Measurements from ENCODE around the gene CACNA2D3. TPM values are rescaled to one million over a fixed set of nuclear protein-coding genes. Genes with fewer than 3 reads are reported as not detected.

The CACNA2D3 gene
- total and polyA plus RNA-seq, 12 donors = 0.26 to 13.7 (median 2.8) TPM; not detected in 1

- H3K27me3 ChIP-seq = no peaks in the 10 kb centered on the region
- no peak for TF ChIP-seq POLR2A (IDR thresholded peaks at IDR 0.05)
- TF ChIP-seq CTCF (IDR thresholded peaks at IDR 0.05) = no peak
- no peak overlapping the region for H3K27ac ChIP-seq
- no peak for DNase-seq
- H3K36me3 ChIP-seq (replicated peaks in 1 of 2) = no peaks in the 10 kb centered on the region
- H3K4me1 ChIP-seq (replicated peaks in 1 of 2) = no peaks in the 10 kb centered on the region
- 72 to 87% (median 81%) methylated on average over 6 of the region's 6 CpGs for WGBS, 4 donors
- no peak overlapping the region for H3K4me3 ChIP-seq
- intact Hi-C loops (cut with DNase I) = no loop called here
- H3K9me3 ChIP-seq (replicated peaks in 1 of 3) = no peaks in the 10 kb centered on the region
These were observed 392.1 kb downstream of the CACNA2D3 start for GRCh38 chr3:54514416-54514815.

GRCh38 chr3:54515441-54516213 is 393.3 kb downstream of the CACNA2D3 start:
- H3K4me3 ChIP-seq = no peak overlapping the region
- no peaks in the 10 kb centered on the region for H3K27me3 ChIP-seq
- no peak overlapping the region for H3K27ac ChIP-seq
- no peak for DNase-seq
- no peak for TF ChIP-seq POLR2A (IDR thresholded peaks at IDR 0.05)
- TF ChIP-seq CTCF (IDR thresholded peaks at IDR 0.05) = no peak
- H3K9me3 ChIP-seq (replicated peaks in 1 of 3) = no peaks in the 10 kb centered on the region
- intact Hi-C loops (cut with DNase I) = no loop called here
- WGBS, 4 donors = 53 to 72% (median 58%) methylated on average over 3 to 4 of the region's 4 CpGs
- H3K4me1 ChIP-seq (replicated peaks in 1 of 2) = no peaks in the 10 kb centered on the region
- H3K36me3 ChIP-seq (replicated peaks in 1 of 2) = no peaks in the 10 kb centered on the region

GRCh38 chr3:54517424-54517823 is 395.1 kb downstream of the CACNA2D3 start:
- Histone ChIP-seq H3K27me3 (no peaks in the 10 kb centered on the region), H3K36me3 (replicated peaks in 1 of 2) (no peaks in the 10 kb centered on the region), H3K4me1 (replicated peaks in 1 of 2) (no peaks in the 10 kb centered on the region), H3K4me3 (no peak overlapping the region), H3K9me3 (replicated peaks in 1 of 3) (no peaks in the 10 kb centered on the region), H3K27ac (no peak overlapping the region)
- no peak for DNase-seq
- intact Hi-C loops (cut with DNase I) = no loop called here
- TF ChIP-seq POLR2A (IDR thresholded peaks at IDR 0.05) = no peak
- TF ChIP-seq CTCF (IDR thresholded peaks at IDR 0.05) = no peak
- 58 to 74% (median 69%) methylated on average over 6 to 8 of the region's 8 CpGs for WGBS, 4 donors

GRCh38 chr3:54518011-54518675 is 395.8 kb downstream of the CACNA2D3 start:
- 75 to 83% (median 79%) methylated on average over 7 to 8 of the region's 8 CpGs for WGBS, 4 donors

More at GRCh38 chr3:54518011-54518675, 395.8 kb downstream of the CACNA2D3 start:
- no peaks in the 10 kb centered on the region for H3K4me1 ChIP-seq (replicated peaks in 1 of 2)
- no peaks in the 10 kb centered on the region for H3K36me3 ChIP-seq (replicated peaks in 1 of 2)
- TF ChIP-seq POLR2A (IDR thresholded peaks at IDR 0.05) = no peak
- intact Hi-C loops (cut with DNase I) = no loop called here
- H3K27ac ChIP-seq = no peak overlapping the region
- H3K27me3 ChIP-seq = no peaks in the 10 kb centered on the region
- peaks cover 0 to 2% (median 0%) of the 10 kb centered on the region in 3 donors for H3K9me3 ChIP-seq (replicated peaks in 1 of 3)
- no peak overlapping the region for H3K4me3 ChIP-seq
- DNase-seq = no peak
